SK-N-SH treated with all-trans-retinoic acid at 6 μM for 48 hours (cell line): ENCODE data around the gene HMOX1.

Experiments used
- OSR1 ChIP-seq: fragments of 250-450 bp; sonication (Bioruptor Pico); IDR thresholded peaks from 2 replicates; pipeline ENCODE4 v1.8.0; 2022; ENCODE audit warnings: moderate library complexity, mild to moderate bottlenecking, inconsistent platforms
- PATZ1 ChIP-seq: fragments of 250-450 bp; sonication (Bioruptor Pico); IDR thresholded peaks from 2 replicates; pipeline ENCODE4 v1.8.0; 2020; ENCODE audit warnings: mild to moderate bottlenecking, moderate library complexity, borderline replicate concordance
- RARB ChIP-seq: fragments of 250-450 bp; sonication (Bioruptor Pico); IDR thresholded peaks from 2 replicates; pipeline ENCODE4 v1.8.0; 2021; ENCODE audit warnings: mild to moderate bottlenecking, moderate library complexity
- TSHZ2 ChIP-seq: fragments of 250-450 bp; sonication (Bioruptor Pico); IDR thresholded peaks from 2 replicates; pipeline ENCODE4 v1.5.0; 2020; ENCODE audit warnings: mild to moderate bottlenecking, moderate library complexity
- ZNF70 ChIP-seq: fragments of 450-650 bp; formaldehyde crosslinking; IDR thresholded peaks from 2 replicates; pipeline ENCODE4 v1.5.0; 2020; ENCODE audit warnings: mild to moderate bottlenecking, moderate library complexity
- ZNF8 ChIP-seq: fragments of 450-650 bp; formaldehyde crosslinking; IDR thresholded peaks from 2 replicates; pipeline ENCODE4 v1.5.0; 2020; ENCODE audit warnings: mild to moderate bottlenecking, moderate library complexity

GRCh38 chr22:35424081-35424480 lies 43.2 kb downstream of the HMOX1 start:
- TF ChIP-seq PATZ1 (CRISPR knock-in tag) (no peak), RARB (CRISPR knock-in tag) (no peak), OSR1 (CRISPR knock-in tag) (no peak), TSHZ2 (no peak), ZNF70 (CRISPR knock-in tag) (no peak), ZNF8 (CRISPR knock-in tag) (no peak)
